Putamen (tissue), 1 donor: Measurements from ENCODE around the gene ACER3.
A peak's percentile ranks its signal among the peaks of the same experiment; 100 is the strongest.
"Not testable (repeated sequence)": the region's sequence is repeated elsewhere in the genome, so short reads cannot be mapped to it uniquely, and the experiment has no call there.

Experiments used
- DNase-seq: peaks from one replicate; pipeline ENCODE4 v3.0.0-alpha.2; 2016; ENCODE audit warnings: low spot score

ACER3 gene

DNA sequence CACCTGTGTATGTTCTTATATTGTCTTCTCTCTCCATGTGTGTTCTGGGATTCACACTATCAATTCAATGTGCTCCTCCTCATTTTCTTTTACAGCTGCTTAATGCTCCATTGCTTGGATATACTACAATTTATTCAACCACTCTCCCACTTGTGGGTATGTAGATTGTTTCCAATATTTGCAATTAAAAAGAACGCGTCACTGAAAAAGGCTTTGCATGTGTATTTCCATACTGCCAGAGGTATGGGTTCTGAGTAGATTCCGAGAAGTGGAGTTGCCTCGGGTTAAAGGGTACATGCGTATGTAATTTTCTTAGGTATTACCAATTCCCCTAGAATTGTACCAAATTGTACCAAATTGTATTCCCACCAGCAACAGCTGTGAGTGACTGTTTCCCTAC, 199.1 kb downstream of the ACER3 start:
- no peak for DNase-seq

- no peak for DNase-seq
Measured at GRCh38 chr11:77060234-77060633, 199.5 kb downstream of the ACER3 start.

- not testable (repeated sequence) for DNase-seq
Measured at GRCh38 chr11:77061258-77061657, 200.5 kb downstream of the ACER3 start.

DNA sequence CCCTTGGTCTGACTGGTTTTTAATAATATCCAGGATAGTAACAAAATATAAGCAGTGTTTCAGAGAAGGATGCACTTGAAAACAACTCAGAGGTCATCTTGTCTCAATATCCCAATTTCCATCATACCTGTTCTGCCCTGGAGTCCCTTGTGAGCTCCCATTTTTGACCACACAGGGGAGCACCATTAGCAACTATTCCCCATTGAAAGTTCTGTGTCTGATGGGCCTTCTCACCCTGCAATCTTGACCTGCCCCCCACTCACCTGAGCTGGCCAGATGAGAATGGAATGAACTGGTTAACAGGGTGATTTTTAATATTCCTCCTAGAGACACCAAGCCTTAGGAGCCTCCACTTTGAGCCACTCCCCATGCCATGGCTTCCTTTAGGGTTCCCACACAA, 202.2 kb downstream of the ACER3 start:
- DNase-seq: no peak

GRCh38 chr11:77063407-77063806, 202.7 kb downstream of the ACER3 start:
- DNase-seq: no peak

DNA sequence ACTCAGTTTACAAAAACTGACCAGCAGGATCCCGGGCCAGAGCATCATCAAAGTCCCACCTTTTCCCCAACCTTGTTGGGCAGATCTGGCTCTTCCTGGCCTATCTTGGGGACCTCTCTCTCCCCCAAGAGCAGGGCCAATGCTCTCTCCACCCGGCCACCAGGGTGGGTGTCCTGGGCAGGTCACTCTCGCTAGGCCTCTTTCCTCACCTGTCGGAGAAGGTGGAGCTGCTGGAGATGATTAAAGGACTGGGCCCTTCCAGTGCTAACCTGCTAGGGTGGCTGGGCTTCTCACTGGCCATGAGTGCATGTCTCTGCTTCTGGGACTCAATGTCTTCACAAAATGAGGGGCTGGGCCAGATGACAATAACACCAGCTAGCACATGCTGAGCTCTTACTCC, 203.1 kb downstream of the ACER3 start:
- no peak for DNase-seq

DNA sequence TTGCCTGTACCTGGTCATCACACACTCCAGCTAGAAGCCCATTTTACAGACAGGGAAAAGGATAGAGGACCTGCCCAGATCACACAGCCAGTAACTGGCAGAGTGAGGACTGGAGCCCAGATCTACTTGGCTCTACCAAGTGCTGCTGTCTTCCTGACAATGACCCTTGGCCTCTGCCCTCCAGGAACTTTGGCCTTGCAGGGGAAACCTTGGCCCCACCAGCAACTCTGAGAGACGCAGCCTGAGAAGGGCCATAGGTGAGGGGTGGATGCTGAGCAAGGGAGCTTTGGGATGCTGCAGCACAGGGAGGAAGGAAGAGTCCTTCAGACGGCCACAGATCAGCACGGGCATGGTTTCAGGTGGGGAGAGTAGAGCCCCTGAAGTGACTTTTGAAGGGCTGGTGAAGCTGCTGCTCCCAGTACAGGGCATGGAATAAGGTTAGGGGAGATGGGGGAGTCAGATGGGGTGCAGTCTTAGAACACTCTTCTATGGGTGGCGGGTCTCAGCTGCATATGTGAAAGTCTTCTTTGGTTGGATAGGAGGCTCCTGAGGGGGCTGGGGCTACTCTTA, 204.0 kb downstream of the ACER3 start:
- no peak for DNase-seq

DNA sequence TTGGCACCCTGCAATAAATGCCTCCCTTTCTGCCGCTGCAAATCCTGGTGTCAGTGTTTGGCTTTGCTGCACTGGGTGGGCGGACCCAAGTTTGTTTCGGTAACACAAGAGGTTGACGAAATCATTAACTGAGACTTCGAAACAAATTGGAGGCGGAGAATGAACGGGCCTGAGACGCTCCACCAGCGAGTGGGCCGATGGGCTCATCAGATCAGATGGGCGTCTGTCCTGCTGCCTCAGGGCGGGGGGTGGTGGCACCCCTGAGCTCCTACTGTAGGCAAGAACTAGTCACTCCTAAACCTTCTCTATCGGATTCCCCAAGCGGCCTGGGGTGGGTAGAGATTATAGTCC, 205.1 kb downstream of the ACER3 start:
- DNase-seq: no peak

DNA sequence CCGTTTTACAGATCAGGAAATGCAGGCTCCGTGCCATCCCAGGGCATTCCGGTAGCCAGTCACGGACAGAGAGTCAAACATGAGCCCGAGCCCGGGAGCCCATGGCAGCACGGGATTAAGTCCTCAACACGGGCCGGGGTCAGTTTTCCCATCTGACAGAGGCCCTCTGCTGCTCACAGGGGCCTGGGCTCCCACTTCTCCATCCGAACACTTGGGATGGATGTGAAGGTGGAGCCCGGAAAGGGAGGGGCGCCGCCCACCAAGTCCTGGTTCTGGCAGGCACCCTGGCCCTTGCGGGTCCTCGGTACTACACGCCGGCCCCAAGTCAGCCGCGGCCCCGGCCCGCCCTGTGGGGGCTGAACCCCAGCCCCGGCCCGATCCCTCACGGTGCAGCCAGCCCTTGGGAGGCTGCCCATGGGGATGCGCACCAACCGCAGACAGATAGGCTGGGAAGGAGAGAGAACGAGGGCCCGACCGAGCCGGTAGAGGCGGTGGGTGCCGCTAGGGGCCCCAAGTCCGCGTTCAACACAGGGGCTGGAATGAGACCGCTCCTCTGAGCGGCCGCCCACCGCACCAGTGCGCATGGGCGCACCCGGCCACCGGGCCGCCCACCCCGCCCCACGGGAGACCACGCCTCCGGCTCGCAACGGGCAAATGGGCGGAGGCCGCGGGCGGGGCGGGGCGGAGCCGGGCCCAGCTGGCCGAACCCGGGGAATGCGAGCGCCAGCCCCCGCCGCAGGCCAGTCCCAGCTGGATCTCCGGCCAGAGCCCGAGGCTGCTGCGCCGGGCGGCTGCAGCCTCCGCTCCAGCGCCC, 205.7 kb downstream of the ACER3 start, which contains the start of gene CAPN5:
Gene CAPN5 (plus strand): TSS at position 743 of the 814 bp plus-strand sequence. CDS start 17,916 bp downstream, outside the sequence.
- peak; percentile 93 for DNase-seq

DNA sequence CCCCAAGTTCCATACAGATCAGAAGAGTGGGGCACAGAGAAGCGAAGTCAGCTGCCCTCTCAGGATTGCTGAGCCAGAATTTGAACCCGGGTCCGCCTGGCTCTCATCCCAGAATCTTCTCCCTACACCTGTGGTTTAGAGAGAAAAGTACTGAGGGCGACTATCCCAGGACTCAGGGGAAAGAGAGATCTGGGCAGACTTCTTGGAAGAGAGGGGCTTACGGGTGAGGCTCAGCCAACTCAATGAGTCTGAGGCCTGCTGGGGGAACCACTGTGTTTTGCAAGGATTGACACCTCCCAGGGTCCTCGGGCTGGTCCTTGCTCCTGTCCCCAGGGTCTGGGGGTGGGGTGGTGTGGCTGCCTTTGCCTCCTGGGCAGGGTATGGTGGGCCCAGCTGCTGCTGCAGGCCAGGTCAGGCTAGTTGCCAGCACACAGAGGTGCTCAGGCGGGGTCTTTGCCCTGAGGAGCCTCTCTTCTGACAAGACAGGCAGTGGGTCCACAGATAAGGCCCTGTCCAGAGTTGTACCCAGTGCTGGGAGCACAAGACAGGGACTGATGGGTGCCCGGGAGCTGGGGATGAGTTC, 207.2 kb downstream of the ACER3 start:
- DNase-seq: no peak

- DNase-seq: no peak
Measured at GRCh38 chr11:77068457-77069335, 208.0 kb downstream of the ACER3 start.

- no peak for DNase-seq
Measured at GRCh38 chr11:77069336-77069968, 208.7 kb downstream of the ACER3 start.

DNA sequence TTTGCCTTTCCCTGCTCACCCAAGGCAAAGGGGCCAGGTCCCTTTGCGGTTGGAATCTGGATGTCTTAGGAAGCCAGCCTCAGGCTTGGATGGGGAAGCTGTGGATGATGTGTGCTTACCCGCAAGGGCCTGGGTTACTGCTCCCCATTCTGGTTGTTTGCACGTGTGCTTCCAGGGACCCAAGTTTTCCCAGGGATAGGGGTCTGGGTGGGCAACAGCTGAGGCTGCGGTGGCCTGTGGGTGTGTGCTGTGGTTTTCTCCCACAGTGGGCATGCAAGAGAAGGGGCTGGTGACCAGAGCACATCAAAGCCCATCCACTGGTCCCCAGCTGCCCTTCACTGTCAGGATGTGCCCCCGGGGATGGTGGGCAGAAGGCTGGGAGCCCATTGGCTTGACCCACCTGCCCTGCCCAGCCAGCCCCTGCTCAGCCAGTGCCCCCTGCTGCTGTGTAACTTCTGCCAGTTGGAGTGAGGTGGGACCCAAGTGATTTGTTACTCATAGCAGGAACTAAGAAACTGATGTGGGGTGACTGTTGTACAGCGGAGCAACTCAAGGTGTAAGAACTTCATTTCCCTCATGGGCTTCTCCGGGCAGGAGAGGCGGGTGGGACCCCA, 209.4 kb downstream of the ACER3 start:
- DNase-seq: no peak

DNA sequence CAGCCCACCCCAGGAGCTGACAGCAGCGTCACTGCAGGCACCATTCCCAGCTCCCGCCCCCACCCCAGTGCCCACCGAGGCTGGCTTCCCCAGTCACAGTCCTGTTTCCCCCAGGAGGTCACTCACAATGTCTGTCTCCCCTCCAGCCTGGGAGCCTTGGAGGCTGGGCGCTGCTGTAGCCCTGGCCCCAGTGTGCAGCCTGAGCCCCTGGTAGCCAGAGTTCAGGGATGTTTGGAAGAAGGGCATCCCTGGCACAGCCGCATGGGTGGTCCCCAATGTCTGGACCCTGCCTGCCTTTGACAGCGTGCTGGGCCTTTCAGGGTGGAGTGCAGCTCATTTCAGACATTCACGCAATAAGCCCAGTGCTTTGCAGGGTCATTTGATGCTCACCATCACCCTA, 210.4 kb downstream of the ACER3 start:
- DNase-seq: no peak

DNA sequence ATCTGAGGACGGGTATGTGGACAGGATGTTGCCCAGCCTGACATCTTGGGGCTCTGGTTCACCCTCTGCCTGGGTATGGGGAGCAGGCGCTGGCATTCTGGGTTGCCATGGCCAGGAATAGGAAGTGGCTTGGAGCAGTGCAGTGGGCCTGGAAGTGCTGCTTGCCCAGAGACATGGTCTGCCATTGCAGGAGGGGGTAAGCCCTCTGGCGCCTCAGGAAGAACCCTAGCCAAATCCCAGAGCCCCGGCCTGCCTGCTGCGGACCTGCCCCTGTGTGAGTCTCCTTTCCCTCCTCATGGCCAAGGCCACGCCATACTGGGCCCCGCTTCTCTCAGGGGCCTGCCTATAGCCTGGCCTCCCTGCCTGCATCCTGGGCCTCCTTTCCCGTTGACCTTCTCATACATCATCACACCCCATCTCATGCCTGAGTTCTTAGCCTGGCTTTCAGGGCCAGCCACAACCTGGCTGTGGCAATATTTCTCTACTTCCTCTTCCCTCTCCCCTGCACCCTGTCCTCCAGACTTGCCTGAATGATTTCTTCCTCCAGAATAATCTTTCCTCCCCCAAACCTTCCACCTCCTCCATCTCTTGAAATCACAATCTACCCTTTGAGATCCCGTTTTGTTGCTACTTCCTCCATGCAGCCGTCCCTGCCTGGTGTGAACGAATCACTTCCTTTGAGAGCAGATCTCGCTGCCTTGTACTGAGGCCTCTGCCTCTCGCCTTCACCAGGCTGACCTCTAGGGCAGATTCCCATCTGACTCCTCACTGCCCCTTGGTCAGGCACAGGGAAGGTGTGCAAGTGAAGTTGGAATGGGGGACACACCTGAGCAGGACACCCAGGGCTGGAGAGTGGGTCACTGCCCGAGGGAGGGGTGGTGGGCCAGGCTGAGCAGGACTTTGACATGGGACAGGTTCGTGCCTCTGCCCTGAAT, 211.2 kb downstream of the ACER3 start:
- no peak for DNase-seq

- DNase-seq: no peak
Measured at GRCh38 chr11:77072851-77073327, 212.2 kb downstream of the ACER3 start.

GRCh38 chr11:77073328-77074001, 212.7 kb downstream of the ACER3 start:
- DNase-seq: no peak

GRCh38 chr11:77074205-77074604, 213.5 kb downstream of the ACER3 start:
- no peak for DNase-seq

DNA sequence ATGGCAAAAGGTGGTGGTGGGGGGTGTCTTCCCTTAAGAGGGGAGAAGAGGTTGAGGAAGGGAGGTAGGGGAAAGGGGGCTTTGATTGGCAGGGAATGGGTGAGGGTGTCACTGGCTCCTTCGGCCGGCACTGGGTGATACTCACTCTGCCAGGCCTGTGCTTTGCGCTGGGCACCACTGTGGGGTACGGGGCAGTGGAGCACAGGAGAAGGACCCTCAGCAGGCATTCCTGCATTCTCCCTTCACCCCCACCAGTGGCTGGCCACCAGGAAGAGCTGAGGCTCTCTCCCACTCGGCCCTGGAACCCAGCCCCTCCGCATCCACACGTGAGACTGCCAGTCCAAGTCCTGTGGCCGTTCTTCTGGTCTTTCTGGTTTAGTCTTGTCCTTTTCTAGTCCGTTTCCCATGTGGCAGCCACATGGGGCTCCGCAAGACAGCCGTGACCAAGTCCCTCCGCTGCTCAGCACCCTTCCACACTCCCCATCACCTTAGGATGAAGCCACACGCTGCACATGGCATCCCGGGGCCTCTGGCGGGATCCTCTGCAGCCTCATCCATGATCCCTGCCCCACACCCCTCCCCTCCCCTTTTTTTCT, 214.0 kb downstream of the ACER3 start:
- DNase-seq: no peak
